Liver (tissue), 3 donors: ENCODE data around the gene DIP2C.

Experiments used
- SP1 ChIP-seq: IDR thresholded peaks from 2 replicates; pipeline ENCODE4 v1.6.1; 2018; ENCODE audit warnings: antibody characterized with exemption, mild to moderate bottlenecking
- YY1 ChIP-seq: IDR thresholded peaks from 2 replicates; pipeline ENCODE4 v1.6.1; 2016; ENCODE audit warnings: antibody characterized with exemption, mild to moderate bottlenecking
- TF ChIP-seq, protein P1 (sequence below): fragments of 150-350 bp; IDR thresholded peaks from 2 replicates; pipeline ENCODE4 v1.5.1; 2017; ENCODE audit warnings: improper control_type of control experiment, low read depth, low read length; ENCODE audit not compliant: missing input control
- donor health status: healthy.
- donor health status: healthy.

DNA sequence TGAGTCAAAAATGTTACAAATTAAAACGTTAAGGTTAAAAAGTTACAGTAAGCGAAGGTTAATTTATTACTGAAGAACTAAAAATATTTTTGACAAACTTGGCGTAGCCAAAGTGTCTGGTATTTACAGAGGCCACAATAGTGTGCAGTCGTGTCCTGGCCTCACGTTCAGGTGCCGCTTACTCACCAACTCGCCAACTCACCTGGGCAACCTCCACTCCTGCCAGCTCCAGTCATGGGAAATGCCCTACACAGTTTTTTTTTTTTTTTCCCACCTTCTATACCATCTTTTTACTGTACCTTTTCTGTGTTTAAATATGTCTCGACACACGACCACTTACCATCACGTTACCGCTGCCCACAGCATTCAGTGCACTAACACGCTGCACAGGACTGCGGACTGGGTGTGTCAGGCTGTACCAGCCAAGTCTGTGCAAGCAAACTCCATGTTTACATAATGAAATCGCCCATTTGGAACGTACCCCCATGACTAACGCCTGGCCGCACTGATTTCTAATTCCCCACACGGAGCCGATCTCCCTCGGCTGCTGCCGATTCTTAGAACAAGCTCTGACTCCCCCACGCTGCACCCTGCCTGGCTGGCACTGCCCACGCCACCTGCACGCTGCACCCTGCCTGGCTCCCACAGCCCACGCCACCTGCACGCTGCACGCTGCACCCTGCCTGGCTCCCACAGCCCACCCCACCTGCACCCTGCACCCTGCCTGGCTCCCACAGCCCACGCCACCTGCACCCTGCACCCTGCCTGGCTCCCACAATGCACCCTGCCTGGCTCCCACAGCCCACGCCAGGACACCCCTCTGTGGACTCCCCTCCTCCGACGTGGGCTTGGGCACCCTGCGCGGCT is 351.1 kb downstream of the DIP2C start:
- TF ChIP-seq, protein P1, sequence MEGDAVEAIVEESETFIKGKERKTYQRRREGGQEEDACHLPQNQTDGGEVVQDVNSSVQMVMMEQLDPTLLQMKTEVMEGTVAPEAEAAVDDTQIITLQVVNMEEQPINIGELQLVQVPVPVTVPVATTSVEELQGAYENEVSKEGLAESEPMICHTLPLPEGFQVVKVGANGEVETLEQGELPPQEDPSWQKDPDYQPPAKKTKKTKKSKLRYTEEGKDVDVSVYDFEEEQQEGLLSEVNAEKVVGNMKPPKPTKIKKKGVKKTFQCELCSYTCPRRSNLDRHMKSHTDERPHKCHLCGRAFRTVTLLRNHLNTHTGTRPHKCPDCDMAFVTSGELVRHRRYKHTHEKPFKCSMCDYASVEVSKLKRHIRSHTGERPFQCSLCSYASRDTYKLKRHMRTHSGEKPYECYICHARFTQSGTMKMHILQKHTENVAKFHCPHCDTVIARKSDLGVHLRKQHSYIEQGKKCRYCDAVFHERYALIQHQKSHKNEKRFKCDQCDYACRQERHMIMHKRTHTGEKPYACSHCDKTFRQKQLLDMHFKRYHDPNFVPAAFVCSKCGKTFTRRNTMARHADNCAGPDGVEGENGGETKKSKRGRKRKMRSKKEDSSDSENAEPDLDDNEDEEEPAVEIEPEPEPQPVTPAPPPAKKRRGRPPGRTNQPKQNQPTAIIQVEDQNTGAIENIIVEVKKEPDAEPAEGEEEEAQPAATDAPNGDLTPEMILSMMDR, result no peak
- no peak for TF ChIP-seq YY1
- TF ChIP-seq SP1, result no peak
